ENCODE results near the gene LRRC56. TPM values are rescaled to one million over a fixed set of nuclear protein-coding genes. Genes with fewer than 3 reads are reported as not detected.
A peak's percentile ranks its signal among the peaks of the same experiment; 100 is the strongest.

LRRC56 gene
- total and polyA plus RNA-seq, 2 of the 13 experiments (the other 11 are each of a cell fraction or from before 2014, with no cell fraction given), result 0.11 to 0.29 TPM

GRCh38 chr11:575996-576768, 38.9 kb downstream of the LRRC56 start, which contains the start of gene PHRF1 (continued):
- TF ChIP-seq TFDP2 (CRISPR knock-in tag; IDR thresholded peaks at IDR 0.05), result peak; percentile 81
- TF ChIP-seq ZUFSP (CRISPR knock-in tag; IDR thresholded peaks at IDR 0.05; ENCODE audit: borderline replicate concordance), result no peak
- TF ChIP-seq ZNF260 (CRISPR knock-in tag; IDR thresholded peaks at IDR 0.05; ENCODE audit: borderline replicate concordance, low read depth), result no peak
- TF ChIP-seq KIAA2018 (CRISPR knock-in tag; IDR thresholded peaks at IDR 0.05; ENCODE audit: borderline replicate concordance), result no peak
- TF ChIP-seq HBP1 (CRISPR knock-in tag; IDR thresholded peaks at IDR 0.05; ENCODE audit: low read depth), result peak; percentile 45; the same call in 1 of the 2 replicates
- TF ChIP-seq BRF2 (CRISPR knock-in tag; IDR thresholded peaks at IDR 0.05), result no peak
- peak; percentile 85; the same call in 1 of the 2 replicates for TF ChIP-seq TFDP1 (CRISPR knock-in tag; IDR thresholded peaks at IDR 0.05; ENCODE audit: borderline replicate concordance)
- TF ChIP-seq ZBTB10 (CRISPR knock-in tag; IDR thresholded peaks at IDR 0.05; ENCODE audit: borderline replicate concordance), result no peak
